NCI-H69 (cell line): Measurements from ENCODE around the gene IRAK3.

ENCODE experiments used
- DNase-seq: peaks from one replicate; lab custom pipeline; 2025; lab: John Stamatoyannopoulos, UW

Gene IRAK3, protein sequence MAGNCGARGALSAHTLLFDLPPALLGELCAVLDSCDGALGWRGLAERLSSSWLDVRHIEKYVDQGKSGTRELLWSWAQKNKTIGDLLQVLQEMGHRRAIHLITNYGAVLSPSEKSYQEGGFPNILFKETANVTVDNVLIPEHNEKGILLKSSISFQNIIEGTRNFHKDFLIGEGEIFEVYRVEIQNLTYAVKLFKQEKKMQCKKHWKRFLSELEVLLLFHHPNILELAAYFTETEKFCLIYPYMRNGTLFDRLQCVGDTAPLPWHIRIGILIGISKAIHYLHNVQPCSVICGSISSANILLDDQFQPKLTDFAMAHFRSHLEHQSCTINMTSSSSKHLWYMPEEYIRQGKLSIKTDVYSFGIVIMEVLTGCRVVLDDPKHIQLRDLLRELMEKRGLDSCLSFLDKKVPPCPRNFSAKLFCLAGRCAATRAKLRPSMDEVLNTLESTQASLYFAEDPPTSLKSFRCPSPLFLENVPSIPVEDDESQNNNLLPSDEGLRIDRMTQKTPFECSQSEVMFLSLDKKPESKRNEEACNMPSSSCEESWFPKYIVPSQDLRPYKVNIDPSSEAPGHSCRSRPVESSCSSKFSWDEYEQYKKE

GRCh38 chr12:66188584-66189485, at the start of gene IRAK3:
TSS of gene IRAK3 (plus strand) at chr12:66189214. CDS start at chr12:66189300, 86 bp downstream.
- peak; percentile 46 for DNase-seq

DNA sequence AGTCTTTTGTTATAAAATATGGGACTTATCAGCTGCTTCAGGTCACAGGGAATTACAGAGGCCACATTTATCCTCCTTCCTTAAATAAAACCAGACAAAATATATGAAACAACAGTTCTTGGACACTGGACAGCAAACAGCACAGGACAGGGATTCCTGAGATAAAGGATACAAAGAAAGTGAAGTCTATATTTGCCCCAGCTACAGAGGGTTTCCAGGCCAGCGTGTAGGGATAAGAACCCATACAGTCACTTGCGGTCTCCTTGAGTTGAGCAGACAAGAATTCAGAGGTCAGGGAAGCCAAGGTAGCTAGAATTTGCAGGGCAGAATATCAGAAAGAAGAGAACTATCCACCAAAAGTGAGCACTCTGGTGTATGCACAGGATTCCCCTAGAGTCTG, 49.7 kb upstream of the IRAK3 start:
- DNase-seq: no peak

- DNase-seq: peak; percentile 5
These were observed 48.3 kb upstream of the IRAK3 start for GRCh38 chr12:66140731-66141130.

- DNase-seq: no peak
These were observed 47.7 kb upstream of the IRAK3 start for GRCh38 chr12:66141299-66141698.

GRCh38 chr12:66142826-66143225, 46.2 kb upstream of the IRAK3 start:
- DNase-seq: no peak

DNA sequence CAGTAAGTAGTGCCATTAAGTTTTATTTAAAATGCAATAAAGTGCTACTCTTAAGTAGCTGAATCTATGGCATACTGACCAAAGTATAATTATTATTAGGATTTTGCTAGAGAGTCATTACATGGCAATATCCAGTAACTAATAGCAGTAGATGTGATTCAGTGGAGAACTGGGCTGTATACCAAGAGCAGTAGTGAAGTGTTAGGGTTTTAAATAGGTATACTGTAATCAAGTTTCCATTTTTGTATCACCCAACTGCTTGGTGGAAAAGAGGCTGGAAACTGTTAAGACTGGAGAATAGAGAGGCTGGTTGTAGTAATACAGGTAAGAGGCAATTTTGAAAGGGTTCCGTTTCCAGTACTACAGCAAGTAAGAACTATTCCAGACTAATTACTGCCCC, 45.1 kb upstream of the IRAK3 start:
- DNase-seq: no peak

GRCh38 chr12:66144791-66145754, 43.9 kb upstream of the IRAK3 start:
- peak; percentile 24 for DNase-seq

DNA sequence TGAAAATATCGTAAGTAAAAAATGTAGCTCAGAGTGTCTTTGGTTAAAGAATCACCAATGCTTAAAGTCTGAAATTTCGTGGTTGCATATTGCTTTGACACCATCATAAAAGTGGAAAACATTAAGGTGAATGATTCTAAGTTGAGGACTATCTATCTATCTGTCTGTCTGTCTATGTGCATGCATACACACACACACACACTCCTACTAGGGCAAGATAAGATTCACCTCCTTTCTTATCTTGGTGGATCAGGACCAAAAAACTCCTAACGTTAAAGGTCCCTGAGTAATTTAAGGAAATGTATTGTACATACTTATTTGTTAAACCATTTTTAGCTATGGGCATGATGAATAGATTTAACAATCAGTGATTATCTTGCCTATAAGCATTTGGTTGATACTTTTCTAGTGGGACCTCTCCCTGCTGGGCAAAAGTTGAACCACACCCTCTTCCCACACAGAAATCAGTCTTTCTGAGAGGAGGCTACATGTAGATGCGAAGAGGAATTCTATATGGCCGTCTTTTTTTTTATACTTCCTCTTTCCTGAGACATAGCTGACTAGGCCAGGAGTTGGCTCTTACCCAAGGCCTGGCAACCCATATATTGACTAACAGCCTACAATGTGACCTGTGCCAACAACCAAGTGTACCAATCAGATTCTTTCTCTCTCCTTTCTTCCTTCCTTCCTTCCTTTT, 39.2 kb upstream of the IRAK3 start:
- peak; percentile 0 for DNase-seq

DNA sequence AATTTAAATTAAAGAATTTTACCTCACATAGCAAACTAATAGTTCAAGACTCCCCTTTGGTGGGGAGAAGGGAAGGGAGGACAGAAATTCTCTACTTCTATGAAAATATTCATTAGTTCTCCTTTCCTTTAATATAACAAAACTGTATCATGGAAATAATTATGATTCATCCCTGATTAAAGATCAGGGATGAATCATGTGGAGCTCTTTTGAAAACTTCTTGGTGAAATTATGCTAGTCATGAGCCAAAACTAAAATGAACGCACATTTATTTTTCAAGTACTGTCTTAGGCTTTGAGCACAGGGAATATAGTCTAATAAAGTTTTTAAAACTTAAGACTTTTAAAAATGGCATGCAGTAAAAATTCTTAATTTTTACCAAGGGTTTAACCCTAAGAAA, 36.3 kb upstream of the IRAK3 start:
- no peak for DNase-seq

- DNase-seq: no peak
These were observed 34.2 kb upstream of the IRAK3 start for GRCh38 chr12:66154776-66155175.

- no peak for DNase-seq
These were observed 32.4 kb upstream of the IRAK3 start for GRCh38 chr12:66156654-66157053.

DNA sequence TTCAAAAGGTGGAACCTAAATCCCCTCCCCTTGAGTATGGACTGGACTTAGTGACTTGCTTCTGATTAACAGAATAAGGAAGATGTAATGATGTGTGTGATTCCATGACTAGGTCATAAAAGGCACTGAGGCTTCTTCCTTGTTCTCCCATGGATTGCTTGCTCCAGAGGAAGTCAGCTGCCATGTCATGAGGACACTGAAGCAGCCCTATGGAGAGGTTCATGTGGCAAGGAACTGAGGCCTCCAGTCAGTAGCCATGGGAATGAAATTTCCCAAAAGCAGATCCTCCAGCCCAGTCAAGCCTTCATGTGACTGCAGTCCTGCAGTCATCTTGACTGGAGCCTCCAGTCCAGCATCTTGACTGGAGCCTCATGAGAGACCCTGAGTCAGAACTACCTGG, 29.9 kb upstream of the IRAK3 start:
- DNase-seq: no peak

DNA sequence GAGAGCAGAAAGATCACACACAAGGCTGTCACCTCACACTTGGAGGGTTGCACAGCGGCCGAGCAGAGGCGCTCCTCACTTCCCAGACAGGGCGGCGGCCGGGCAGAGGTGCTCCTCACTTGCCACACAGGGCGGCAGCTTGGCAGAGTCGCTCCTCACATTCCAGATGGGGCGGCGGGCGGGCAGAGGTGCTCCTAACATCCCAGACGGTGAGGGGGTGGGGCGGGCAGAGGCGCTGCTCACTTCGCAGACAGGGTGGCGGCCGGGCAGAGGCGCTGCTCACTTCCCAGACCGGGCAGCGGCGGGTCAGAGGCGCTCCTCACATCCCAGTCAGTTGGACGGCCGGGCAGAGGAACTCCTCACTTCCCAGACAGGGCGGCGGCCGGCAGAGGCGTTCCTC, 28.3 kb upstream of the IRAK3 start:
- DNase-seq: no peak

DNA sequence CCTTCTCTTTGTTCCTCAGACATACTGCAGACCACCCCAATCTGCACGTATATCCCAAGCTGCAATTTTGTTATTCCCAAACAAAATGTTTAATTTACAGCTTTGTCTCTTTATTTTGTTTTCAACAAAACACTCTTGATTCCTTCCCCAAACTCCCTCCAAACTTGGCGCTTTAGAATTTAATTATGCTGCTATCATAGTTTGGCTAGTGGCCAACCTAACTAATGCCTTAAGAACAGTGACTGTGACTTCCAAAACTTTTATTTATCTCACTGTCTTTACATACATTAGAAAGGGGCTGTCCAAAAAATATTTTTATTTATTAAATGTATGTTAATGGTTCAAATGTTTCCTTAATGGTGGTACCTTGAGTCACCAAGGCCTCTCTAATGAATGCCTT, 26.3 kb upstream of the IRAK3 start:
- DNase-seq: no peak

DNA sequence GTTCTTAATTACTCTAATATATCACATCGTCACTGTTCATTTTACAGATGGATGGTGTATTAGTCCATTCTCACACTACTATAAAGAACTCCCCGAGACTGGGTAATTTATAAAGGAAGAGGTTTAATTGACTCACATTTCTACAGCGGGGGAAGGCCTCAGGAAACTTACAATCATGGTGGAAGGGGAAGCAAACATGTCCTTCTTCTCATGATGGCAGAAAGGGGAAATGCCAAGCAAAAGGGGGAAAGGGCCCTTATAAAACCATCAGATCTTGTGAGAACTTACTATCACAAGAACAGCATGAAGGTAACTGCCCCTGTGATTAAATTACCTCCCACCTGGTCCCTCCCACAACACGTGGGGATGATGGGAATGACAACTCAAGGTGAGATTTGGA, 25.7 kb upstream of the IRAK3 start:
- no peak for DNase-seq

GRCh38 chr12:66164349-66164821, 24.6 kb upstream of the IRAK3 start:
- no peak for DNase-seq

DNA sequence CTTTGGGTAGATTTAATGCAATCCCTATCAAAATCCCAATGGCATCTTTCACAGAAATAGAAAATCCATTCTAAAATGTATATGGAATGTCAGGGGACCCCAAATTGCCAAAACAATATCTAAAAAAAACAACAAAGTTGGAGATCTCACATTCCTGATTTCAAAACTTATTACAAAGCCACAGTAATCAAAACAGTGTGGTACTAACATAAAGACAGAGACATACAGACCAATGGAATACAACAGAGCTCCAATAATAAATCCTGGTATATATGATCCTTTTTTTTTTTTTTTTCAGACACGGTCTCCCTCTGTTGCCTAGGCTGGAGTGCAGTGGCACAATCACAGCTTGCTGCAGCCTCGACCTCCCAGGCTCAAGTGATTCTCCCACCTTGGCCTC, 23.9 kb upstream of the IRAK3 start:
- no peak for DNase-seq

- no peak for DNase-seq
These were observed 22.5 kb upstream of the IRAK3 start for GRCh38 chr12:66166561-66166960.

GRCh38 chr12:66168410-66168809, 20.6 kb upstream of the IRAK3 start:
- no peak for DNase-seq

DNA sequence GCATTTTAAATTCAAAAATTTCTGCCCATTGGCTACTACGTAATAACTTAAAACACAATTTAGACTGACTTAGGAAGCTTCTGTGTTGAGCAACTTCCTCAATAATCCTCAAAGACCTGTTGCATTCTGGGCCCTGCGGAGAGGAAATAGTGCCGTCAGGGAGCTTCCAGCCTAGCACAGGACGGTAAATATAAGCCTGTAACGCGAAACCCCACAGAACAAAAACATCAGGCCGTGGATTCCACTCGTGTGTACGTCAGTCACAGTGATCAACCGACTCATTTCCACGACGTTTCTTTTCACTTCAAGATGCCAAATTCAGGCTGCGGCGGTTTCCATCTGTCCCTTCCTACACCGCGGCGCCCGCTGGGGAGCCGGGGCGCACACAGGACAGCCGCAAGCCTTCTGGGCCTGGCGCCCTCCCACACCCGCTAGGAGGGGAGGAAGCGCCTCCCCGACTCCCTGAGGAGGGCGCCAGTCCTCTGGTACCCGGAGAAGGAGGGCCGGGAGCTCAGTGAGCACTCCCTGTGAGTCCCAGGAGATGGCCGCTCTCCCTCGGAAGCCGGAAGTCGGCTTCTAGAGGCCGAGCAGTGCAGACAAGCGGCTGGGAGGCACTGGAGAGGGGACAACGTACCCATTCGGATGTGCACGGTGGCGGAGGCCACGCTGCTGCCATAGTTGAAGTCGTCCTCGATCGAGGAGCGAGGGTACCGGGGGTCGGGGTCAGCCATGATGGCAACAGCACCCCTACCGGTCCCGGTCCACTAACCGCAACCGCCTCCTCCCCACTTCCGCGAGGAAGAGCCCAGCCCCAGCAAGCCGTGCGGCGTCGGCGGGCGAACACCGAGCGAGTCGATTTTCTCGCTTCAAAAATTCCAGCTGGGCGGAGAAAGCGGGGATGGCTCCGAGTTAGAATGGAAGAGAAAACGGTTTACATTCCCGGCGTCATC, 19.5 kb upstream of the IRAK3 start, which contains the start of gene TMBIM4:
TSS of gene TMBIM4 (minus strand) at position 776 of the 950 bp plus-strand sequence. CDS start at position 731, 45 bp downstream.
- peak; percentile 91 for DNase-seq
